GM12878 (cell line): Measurements from ENCODE around the gene CR1L. TPM values are rescaled to one million over a fixed set of nuclear protein-coding genes. Genes with fewer than 3 reads are reported as not detected.

Experiments used
- ATAC-seq: fragments of 200-7000 bp; cut with Tn5 transposase; 3 replicates; pipeline ENCODE4 v1.9.1; 2020; ENCODE audit warnings: mild to moderate bottlenecking, moderate library complexity
- BruUV-seq: library from RNA; stranded (reverse); fragments of 400-500 nt; replicated peaks from 2 replicates; lab custom pipeline; 2021; lab: Mats Ljungman, UMichigan
- CTCF ChIA-PET: fragments of 300-600 bp; sonication (Branson Sonifier 250); formaldehyde crosslinking; extraction: SDS; loops from one replicate; lab custom pipeline; 2021; ENCODE audit warnings: inconsistent platforms; lab: Yijun Ruan, JAX
- POLR2A ChIA-PET: fragments of 350-600 bp; formaldehyde crosslinking; extraction: SDS; loops from one replicate; lab custom pipeline; 2021; ENCODE audit warnings: inconsistent platforms; lab: Charles Lee
- RAD21 ChIA-PET: fragments of 300-600 bp; sonication (Branson Sonifier 250); formaldehyde crosslinking; loops from one replicate; lab custom pipeline; 2023; ENCODE audit warnings: antibody characterized with exemption; ENCODE audit not compliant: unreplicated experiment; lab: Charles Lee
- SMC1A ChIA-PET: fragments of 300-600 bp; sonication (Branson Sonifier 250); formaldehyde crosslinking; loops from one replicate; lab custom pipeline; 2023; ENCODE audit not compliant: unreplicated experiment, uncharacterized antibody; lab: Charles Lee
- DNase-seq: peaks from one replicate; pipeline ENCODE4 v3.0.0-alpha.2; 2011; ENCODE audit warnings: low read depth, low spot score
- FAIRE-seq: peaks from 3 replicates; lab custom pipeline; 2011; peaks lifted over from hg19 to GRCh38; lab: Jason Lieb, UNC
- H2AFZ ChIP-seq: 2 replicates; pipeline ENCODE4 v1.6.0; 2011; ENCODE audit warnings: low read depth, low read length, control low read depth; ENCODE audit not compliant: control insufficient read depth
- H3K27ac ChIP-seq: 2 replicates; pipeline ENCODE4 v1.5.1; 2011; ENCODE audit warnings: control low read depth; ENCODE audit not compliant: control insufficient read depth, insufficient read depth
- H3K27me3 ChIP-seq, 2 experiments: replicated peaks in 1 of 2; 2 replicates each; pipeline versions ENCODE4 v1.6.0 to v1.6.1; 2011; ENCODE audit warnings: low read length in 1 of 2; ENCODE audit not compliant: control insufficient read depth in 2 of 2, insufficient read depth in 2 of 2
- H3K36me3 ChIP-seq, 2 experiments: 2 replicates each; pipeline ENCODE4 v1.5.1; 2011; ENCODE audit warnings: low read length in 1 of 2; ENCODE audit not compliant: control insufficient read depth in 2 of 2, insufficient read depth in 2 of 2
- H3K4me1 ChIP-seq: 2 replicates; pipeline ENCODE4 v1.6.1; 2011; ENCODE audit warnings: mild to moderate bottlenecking, low read length, moderate library complexity, mixed read lengths; ENCODE audit not compliant: control insufficient read depth, insufficient read depth
- H3K4me2 ChIP-seq: 2 replicates; pipeline ENCODE4 v1.6.0; 2011; ENCODE audit warnings: control low read depth; ENCODE audit not compliant: control insufficient read depth, insufficient read depth
- H3K4me3 ChIP-seq: fragments of 200-600 bp; sonication (generic); 2 replicates; pipeline ENCODE4 v1.5.1; 2016
- H3K79me2 ChIP-seq: 2 replicates; pipeline ENCODE4 v1.6.0; 2011; ENCODE audit warnings: low read length; ENCODE audit not compliant: control insufficient read depth, insufficient read depth
- H3K9ac ChIP-seq: 2 replicates; pipeline ENCODE4 v1.8.0; 2011; ENCODE audit warnings: low read length, control low read depth, mixed read lengths; ENCODE audit not compliant: control insufficient read depth, insufficient read depth
- H3K9me3 ChIP-seq: replicated peaks from 3 replicates; pipeline ENCODE4 v1.5.1; 2011; ENCODE audit warnings: mild to moderate bottlenecking, low read length; ENCODE audit not compliant: control insufficient read depth, insufficient read depth
- H4K20me1 ChIP-seq: 2 replicates; pipeline ENCODE4 v1.6.0; 2011; ENCODE audit not compliant: control insufficient read depth, insufficient read depth
- BCL11A ChIP-seq: IDR thresholded peaks from 2 replicates; pipeline ENCODE4 v1.6.1; 2011; ENCODE audit warnings: low read depth, low read length
- CBX5 ChIP-seq: sonication (generic); IDR thresholded peaks from 2 replicates; pipeline ENCODE4 v1.6.1; 2016; ENCODE audit warnings: low read depth, moderate library complexity, mild to moderate bottlenecking, inconsistent platforms
- DPF2 ChIP-seq: fragments of 450-650 bp; IDR thresholded peaks from 2 replicates; pipeline ENCODE4 v1.6.1; 2017; ENCODE audit warnings: mild to moderate bottlenecking
- ESRRA ChIP-seq: IDR thresholded peaks from 2 replicates; pipeline ENCODE4 v1.6.1; 2012; ENCODE audit warnings: mild to moderate bottlenecking, low read length, improper control_type of control experiment
- EZH2 ChIP-seq: IDR thresholded peaks from 2 replicates; pipeline ENCODE4 v1.6.1; 2012; ENCODE audit warnings: low read depth, mild to moderate bottlenecking, control low read depth, inconsistent platforms, low read length, borderline replicate concordance; ENCODE audit not compliant: control insufficient read depth
- NR2C1 ChIP-seq: fragments of 450-650 bp; IDR thresholded peaks from 2 replicates; pipeline ENCODE4 v1.6.1; 2017; ENCODE audit warnings: antibody characterized with exemption, mild to moderate bottlenecking, moderate library complexity
- NR2F1 ChIP-seq: fragments of 450-650 bp; conservative IDR thresholded peaks from 2 replicates; pipeline ENCODE4 v1.6.1; 2017; ENCODE audit warnings: mild to moderate bottlenecking
- NRF1 ChIP-seq: conservative IDR thresholded peaks from 2 replicates; pipeline ENCODE4 v1.6.1; 2011; ENCODE audit warnings: mild to moderate bottlenecking, low read depth, low read length, improper control_type of control experiment
- SP1 ChIP-seq: IDR thresholded peaks from one replicate; pipeline ENCODE4 v1.6.1; 2011; ENCODE audit warnings: low read depth, low read length
- SRF ChIP-seq, 2 experiments: IDR thresholded peaks; 2 replicates each; pipeline ENCODE4 v1.6.1; 2011; ENCODE audit warnings: low read depth in 2 of 2, low read length in 2 of 2, mild to moderate bottlenecking in 1 of 2, moderate library complexity in 1 of 2
- TARDBP ChIP-seq: IDR thresholded peaks from 2 replicates; pipeline ENCODE4 v1.6.1; 2016; ENCODE audit warnings: borderline replicate concordance
- WGBS: methylation state at CpG from one replicate; pipeline ENCODE4 v1.1.6; 2016; ENCODE audit warnings: low lambda C conversion rate; ENCODE audit not compliant: insufficient replicate concordance, insufficient coverage; ENCODE audit errors: missing lambda C conversion rate; 5-methylcytosine and 5-hydroxymethylcytosine counted together
- in situ Hi-C: fragments of 300-500 bp; cut with MboI; formaldehyde crosslinking; loops from 9 replicates; pipeline ENCODE4 v1.14.3; 2018; ENCODE audit warnings: mixed read lengths
- intact Hi-C: fragments of 100-400 bp; cut with micrococcal nuclease; formaldehyde crosslinking; loops from one replicate; pipeline ENCODE4 v1.14.2; 2022; ENCODE audit not compliant: unreplicated experiment
- polyA plus RNA-seq, 11 experiments: library from polyadenylated mRNA; depleted of rRNA in 4 of 11; unstranded in 6 of 11; stranded (reverse) in 5 of 11; fragments of >200 nt; fragmentation: Nextera tagmentation in 4 of 11; fragmentation: Illumina TruSeq in 1 of 11; extraction: Ambion mirVana in 4 of 11; extraction: Trizol in 1 of 11; gene quantifications; 1 replicate in 1 of 11; 2 replicates in 10 of 11; pipeline versions ENCODE4 v1.2.1 to v1.2.3, GENCODE V29; 2011 to 2016; ENCODE audit warnings: inconsistent platforms in 2 of 11, missing spikeins in 2 of 11, low read depth in 1 of 11
- total RNA-seq, 4 experiments: library from RNA; depleted of rRNA in 3 of 4; stranded (reverse); fragments of >200 nt in 3 of 4; fragmentation: Illumina TruSeq in 1 of 4; extraction: Trizol in 1 of 4; gene quantifications; 2 replicates each; pipeline versions ENCODE4 v1.2.1 to v1.2.3, GENCODE V29; 2013 to 2021
- TF ChIP-seq, protein P1 (sequence below), 3 experiments: IDR thresholded peaks in 2 of 3; conservative IDR thresholded peaks in 1 of 3; 2 replicates each; pipeline ENCODE4 v1.5.1; 2011; ENCODE audit warnings: low read depth in 3 of 3, low read length in 3 of 3, mild to moderate bottlenecking in 3 of 3, control low read depth in 2 of 3, moderate library complexity in 2 of 3, inconsistent platforms in 1 of 3, mixed read lengths in 1 of 3; ENCODE audit not compliant: control insufficient read depth in 2 of 3, insufficient read depth in 1 of 3; ENCODE audit errors: extremely low read depth in 1 of 3

Gene CR1L
- total and polyA plus RNA-seq, 10 of the 15 experiments (the other 5 are each of a cell fraction or from before 2014, with no cell fraction given), result 0.11 TPM; not detected in 9

DNA sequence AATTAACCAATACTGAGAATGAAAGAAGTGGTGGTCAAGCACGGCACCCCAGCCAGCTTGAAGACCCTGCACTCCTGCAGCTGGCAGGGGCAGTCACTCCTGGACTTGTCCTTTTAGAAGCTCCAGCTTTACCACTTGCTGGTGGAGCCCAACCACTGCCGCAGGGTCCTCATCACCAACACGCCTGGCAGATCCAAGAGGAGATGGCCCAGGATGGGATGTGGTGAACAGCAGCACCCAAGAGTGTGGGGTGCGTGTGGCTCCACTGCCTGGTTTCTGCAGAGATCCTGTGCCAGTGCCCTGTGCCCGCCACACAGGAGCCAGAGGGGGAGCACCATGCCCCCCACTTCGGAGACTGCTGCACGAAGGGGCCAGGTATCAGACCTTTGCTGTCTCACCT is 13.5 kb downstream of the CR1L start:
- 67% methylated on average over 7 of the region's 7 CpGs for WGBS
- SMC1A ChIA-PET, result no interaction called here
- CTCF ChIA-PET, result no interaction called here

More for the DNA sequence above, 13.5 kb downstream of the CR1L start:
- H3K36me3 ChIP-seq, result no peaks in the 10 kb centered on the region
- no peaks in the 10 kb centered on the region for H3K79me2 ChIP-seq
- in situ Hi-C loops, result no loop called here
- H3K9ac ChIP-seq, result no peak overlapping the region
- RAD21 ChIA-PET, result no interaction called here
- H3K27ac ChIP-seq, result no peak overlapping the region
- H3K4me3 ChIP-seq, result no peak overlapping the region
- H3K4me2 ChIP-seq, result no peak overlapping the region
- H4K20me1 ChIP-seq, result no peaks in the 10 kb centered on the region
- no peak for ATAC-seq
- no peak for TF ChIP-seq ESRRA
- TF ChIP-seq TARDBP, result no peak
- no peak for TF ChIP-seq NRF1
- TF ChIP-seq EZH2, result no peak
- TF ChIP-seq, protein P1, sequence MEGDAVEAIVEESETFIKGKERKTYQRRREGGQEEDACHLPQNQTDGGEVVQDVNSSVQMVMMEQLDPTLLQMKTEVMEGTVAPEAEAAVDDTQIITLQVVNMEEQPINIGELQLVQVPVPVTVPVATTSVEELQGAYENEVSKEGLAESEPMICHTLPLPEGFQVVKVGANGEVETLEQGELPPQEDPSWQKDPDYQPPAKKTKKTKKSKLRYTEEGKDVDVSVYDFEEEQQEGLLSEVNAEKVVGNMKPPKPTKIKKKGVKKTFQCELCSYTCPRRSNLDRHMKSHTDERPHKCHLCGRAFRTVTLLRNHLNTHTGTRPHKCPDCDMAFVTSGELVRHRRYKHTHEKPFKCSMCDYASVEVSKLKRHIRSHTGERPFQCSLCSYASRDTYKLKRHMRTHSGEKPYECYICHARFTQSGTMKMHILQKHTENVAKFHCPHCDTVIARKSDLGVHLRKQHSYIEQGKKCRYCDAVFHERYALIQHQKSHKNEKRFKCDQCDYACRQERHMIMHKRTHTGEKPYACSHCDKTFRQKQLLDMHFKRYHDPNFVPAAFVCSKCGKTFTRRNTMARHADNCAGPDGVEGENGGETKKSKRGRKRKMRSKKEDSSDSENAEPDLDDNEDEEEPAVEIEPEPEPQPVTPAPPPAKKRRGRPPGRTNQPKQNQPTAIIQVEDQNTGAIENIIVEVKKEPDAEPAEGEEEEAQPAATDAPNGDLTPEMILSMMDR (IDR thresholded peaks at IDR 0.05 in 2 of 3, conservative IDR thresholded peaks at IDR 0.05 in 1 of 3; ENCODE audit: control insufficient read depth in 2 of 3, extremely low read depth in 1 of 3, insufficient read depth in 1 of 3, low read depth in 3 of 3, low read length in 3 of 3), result no peak
- TF ChIP-seq DPF2, result no peak
- TF ChIP-seq CBX5, result no peak
- TF ChIP-seq NR2C1, result no peak
- TF ChIP-seq BCL11A, result no peak
- TF ChIP-seq NR2F1, result no peak
- TF ChIP-seq SP1, result no peak
- no peak for TF ChIP-seq SRF (IDR thresholded peaks at IDR 0.05; ENCODE audit: low read depth in 2 of 2, low read length in 2 of 2)
- no peaks in the 10 kb centered on the region for H3K27me3 ChIP-seq
- POLR2A ChIA-PET, result no interaction called here
- intact Hi-C loops, result no loop called here
- BruUV-seq, result no TSS peak
- no peak for DNase-seq
- H3K9me3 ChIP-seq, result no peaks in the 10 kb centered on the region
- H2AFZ ChIP-seq, result no peak overlapping the region
- FAIRE-seq, result no peak
- H3K4me1 ChIP-seq, result no peaks in the 10 kb centered on the region
